Karpas-422 (cell line): ENCODE data around the gene SAV1. TPM values are rescaled to one million over a fixed set of nuclear protein-coding genes. Genes with fewer than 3 reads are reported as not detected.
"Not testable (repeated sequence)": the region's sequence is repeated elsewhere in the genome, so short reads cannot be mapped to it uniquely, and the experiment has no call there.

ENCODE experiments used
- DNase-seq: peaks from one replicate; pipeline ENCODE4 v3.0.0-alpha.2; 2015
- H2AFZ ChIP-seq: fragments of 200-600 bp; sonication (generic); 2 replicates; pipeline ENCODE4 v1.6.1; 2014; ENCODE audit warnings: antibody characterized with exemption, low read length, mixed read lengths
- H3K27ac ChIP-seq: fragments of 200-600 bp; sonication (generic); 2 replicates; pipeline ENCODE4 v1.5.1; 2014; ENCODE audit warnings: mild to moderate bottlenecking, low read length, moderate library complexity
- H3K27me3 ChIP-seq: fragments of 200-600 bp; sonication (generic); 2 replicates; pipeline ENCODE4 v1.6.1; 2014; ENCODE audit warnings: low read length, mixed read lengths
- H3K36me3 ChIP-seq: fragments of 200-600 bp; sonication (generic); 2 replicates; pipeline ENCODE4 v1.6.1; 2014; ENCODE audit warnings: low read length, mixed read lengths; ENCODE audit not compliant: insufficient read depth
- H3K4me1 ChIP-seq: fragments of 200-600 bp; sonication (generic); 2 replicates; pipeline ENCODE4 v1.6.1; 2014; ENCODE audit warnings: mild to moderate bottlenecking, low read length, mixed read lengths
- H3K4me2 ChIP-seq: fragments of 200-600 bp; sonication (generic); 2 replicates; pipeline ENCODE4 v1.6.1; 2014; ENCODE audit warnings: low read length, low read depth, mild to moderate bottlenecking; ENCODE audit not compliant: poor library complexity, severe bottlenecking
- H3K4me3 ChIP-seq: fragments of 200-600 bp; sonication (generic); 2 replicates; pipeline ENCODE4 v1.5.1; 2014; ENCODE audit warnings: mild to moderate bottlenecking, antibody characterized with exemption, low read length, mixed read lengths
- H3K79me2 ChIP-seq: fragments of 200-600 bp; sonication (generic); 2 replicates; pipeline ENCODE4 v1.6.1; 2014; ENCODE audit warnings: mild to moderate bottlenecking, low read length, mixed read lengths
- H3K9ac ChIP-seq: fragments of 200-600 bp; sonication (generic); 2 replicates; pipeline ENCODE4 v1.6.0; 2014; ENCODE audit warnings: low read length
- H3K9me2 ChIP-seq: fragments of 200-600 bp; sonication (generic), shearing (Covaris generic); replicated peaks from 2 replicates; pipeline ENCODE4 v1.6.0; 2014; ENCODE audit warnings: mild to moderate bottlenecking, low read length, moderate library complexity; ENCODE audit not compliant: insufficient read depth
- H3K9me3 ChIP-seq: fragments of 300-700, 200-600 bp; sonication (generic); 2 replicates; pipeline ENCODE4 v1.6.1; 2014; ENCODE audit warnings: low read length, mixed read lengths
- H4K20me1 ChIP-seq: fragments of 200-600 bp; sonication (generic); 2 replicates; pipeline ENCODE4 v1.6.1; 2014; ENCODE audit warnings: mild to moderate bottlenecking, antibody characterized with exemption, low read length, low read depth; ENCODE audit not compliant: insufficient read depth
- total RNA-seq: library from RNA; depleted of rRNA; stranded (reverse); fragments of >200 nt; shearing (Covaris generic); gene quantifications from 2 replicates; pipeline ENCODE4 v1.2.3, GENCODE V29; 2014; ENCODE audit warnings: low replicate concordance; rRNA removed

Gene SAV1
- 14.7 and 22.0 TPM in 2 replicates for total RNA-seq

- peak; percentile 85 for DNase-seq
- H3K4me1 ChIP-seq = peaks cover 31% of the 10 kb centered on the region
- no peaks in the 10 kb centered on the region for H3K9me2 ChIP-seq
- H3K9ac ChIP-seq = peak within 1 kb of the TSS; percentile 76
- no peak within 1 kb of the TSS for H3K27ac ChIP-seq
- H3K27me3 ChIP-seq = no peaks in the 10 kb centered on the region
- peaks cover 6% of the 10 kb centered on the region; the same call in 1 of the 2 replicates for H3K36me3 ChIP-seq
- H3K4me2 ChIP-seq = peak within 1 kb of the TSS; percentile 91
- H3K4me3 ChIP-seq = peak within 1 kb of the TSS; percentile 75
- peaks cover 22% of the 10 kb centered on the region for H3K79me2 ChIP-seq
- no peaks in the 10 kb centered on the region for H4K20me1 ChIP-seq
- H3K9me3 ChIP-seq = no peaks in the 10 kb centered on the region
- H2AFZ ChIP-seq = peak within 1 kb of the TSS; percentile 98
Observed at GRCh38 chr14:50667996-50668825, at the start of gene SAV1. Gene SAV1 (minus strand): TSS chr14:50668306. CDS start chr14:50667967, 339 bp downstream.

GRCh38 chr14:50717811-50718210, 49.7 kb upstream of the SAV1 start:
- Histone ChIP-seq H4K20me1 (no peaks in the 10 kb centered on the region), H3K4me2 (no peak overlapping the region), H3K9ac (no peak overlapping the region), H3K27ac (no peak overlapping the region), H3K4me1 (no peaks in the 10 kb centered on the region), H3K9me2 (no peaks in the 10 kb centered on the region), H3K36me3 (peaks cover 6% of the 10 kb centered on the region; the same call in 1 of the 2 replicates), H3K4me3 (no peak overlapping the region), H3K79me2 (no peaks in the 10 kb centered on the region), H3K27me3 (no peaks in the 10 kb centered on the region), H3K9me3 (no peaks in the 10 kb centered on the region), H2AFZ (no peak overlapping the region)
- DNase-seq = no peak

GRCh38 chr14:50714450-50715073, 46.5 kb upstream of the SAV1 start:
- Histone ChIP-seq H3K9me3 (no peaks in the 10 kb centered on the region), H3K36me3 (no peaks in the 10 kb centered on the region), H3K27me3 (no peaks in the 10 kb centered on the region), H3K79me2 (no peaks in the 10 kb centered on the region), H3K9ac (no peak overlapping the region), H2AFZ (no peak overlapping the region), H3K4me3 (no peak overlapping the region), H3K4me1 (no peaks in the 10 kb centered on the region), H4K20me1 (no peaks in the 10 kb centered on the region), H3K27ac (no peak overlapping the region), H3K4me2 (no peak overlapping the region), H3K9me2 (no peaks in the 10 kb centered on the region)
- peak; percentile 80 for DNase-seq

DNA sequence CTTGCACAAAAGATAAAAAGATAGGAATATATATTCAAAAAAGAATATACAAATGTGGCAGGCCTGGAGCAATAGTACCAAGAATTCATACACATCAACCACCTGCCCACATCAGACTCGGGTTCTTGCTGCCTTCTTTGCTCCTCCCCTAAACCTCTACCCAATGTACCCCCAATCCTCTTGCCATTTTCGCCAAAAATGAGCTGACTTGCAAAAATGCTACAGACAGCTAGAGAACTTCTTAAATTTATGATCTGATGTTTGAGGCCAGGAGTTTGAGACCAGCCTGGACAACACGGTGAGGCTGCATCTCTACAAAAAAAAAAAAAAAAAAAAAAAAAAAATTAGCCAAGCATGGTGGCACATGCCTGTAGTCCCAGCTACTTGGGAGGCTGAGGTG, 42.9 kb upstream of the SAV1 start:
- no peak overlapping the region for H3K4me3 ChIP-seq
- H3K9me3 ChIP-seq = no peaks in the 10 kb centered on the region
- H3K4me2 ChIP-seq = no peak overlapping the region
- H3K9me2 ChIP-seq = no peaks in the 10 kb centered on the region
- H3K9ac ChIP-seq = no peak overlapping the region
- H3K27me3 ChIP-seq = no peaks in the 10 kb centered on the region
- no peak overlapping the region for H2AFZ ChIP-seq
- DNase-seq = no peak
- no peaks in the 10 kb centered on the region for H3K36me3 ChIP-seq
- no peaks in the 10 kb centered on the region for H4K20me1 ChIP-seq
- no peaks in the 10 kb centered on the region for H3K4me1 ChIP-seq
- no peak overlapping the region for H3K27ac ChIP-seq
- no peaks in the 10 kb centered on the region for H3K79me2 ChIP-seq

GRCh38 chr14:50705026-50705593, 37.0 kb upstream of the SAV1 start:
- no peaks in the 10 kb centered on the region for H3K9me2 ChIP-seq
- no peaks in the 10 kb centered on the region for H4K20me1 ChIP-seq
- no peak for DNase-seq
- H3K79me2 ChIP-seq = no peaks in the 10 kb centered on the region
- no peak overlapping the region for H3K4me2 ChIP-seq
- no peaks in the 10 kb centered on the region for H3K36me3 ChIP-seq
- no peak overlapping the region for H3K4me3 ChIP-seq
- H2AFZ ChIP-seq = no peak overlapping the region
- no peaks in the 10 kb centered on the region for H3K4me1 ChIP-seq
- no peak overlapping the region for H3K9ac ChIP-seq
- H3K27ac ChIP-seq = no peak overlapping the region
- H3K27me3 ChIP-seq = no peaks in the 10 kb centered on the region
- no peaks in the 10 kb centered on the region for H3K9me3 ChIP-seq

- no peak overlapping the region for H2AFZ ChIP-seq
- DNase-seq = no peak
- no peak overlapping the region for H3K27ac ChIP-seq
- no peak overlapping the region for H3K4me3 ChIP-seq
- no peak overlapping the region for H3K4me2 ChIP-seq
- no peak overlapping the region for H3K9ac ChIP-seq
- no peaks in the 10 kb centered on the region for H3K36me3 ChIP-seq
- no peaks in the 10 kb centered on the region for H3K9me2 ChIP-seq
- H3K79me2 ChIP-seq = no peaks in the 10 kb centered on the region
- H3K9me3 ChIP-seq = no peaks in the 10 kb centered on the region
- no peaks in the 10 kb centered on the region for H3K27me3 ChIP-seq
- no peaks in the 10 kb centered on the region for H4K20me1 ChIP-seq
- H3K4me1 ChIP-seq = no peaks in the 10 kb centered on the region
Observed at GRCh38 chr14:50704454-50705010, 36.4 kb upstream of the SAV1 start.

DNA sequence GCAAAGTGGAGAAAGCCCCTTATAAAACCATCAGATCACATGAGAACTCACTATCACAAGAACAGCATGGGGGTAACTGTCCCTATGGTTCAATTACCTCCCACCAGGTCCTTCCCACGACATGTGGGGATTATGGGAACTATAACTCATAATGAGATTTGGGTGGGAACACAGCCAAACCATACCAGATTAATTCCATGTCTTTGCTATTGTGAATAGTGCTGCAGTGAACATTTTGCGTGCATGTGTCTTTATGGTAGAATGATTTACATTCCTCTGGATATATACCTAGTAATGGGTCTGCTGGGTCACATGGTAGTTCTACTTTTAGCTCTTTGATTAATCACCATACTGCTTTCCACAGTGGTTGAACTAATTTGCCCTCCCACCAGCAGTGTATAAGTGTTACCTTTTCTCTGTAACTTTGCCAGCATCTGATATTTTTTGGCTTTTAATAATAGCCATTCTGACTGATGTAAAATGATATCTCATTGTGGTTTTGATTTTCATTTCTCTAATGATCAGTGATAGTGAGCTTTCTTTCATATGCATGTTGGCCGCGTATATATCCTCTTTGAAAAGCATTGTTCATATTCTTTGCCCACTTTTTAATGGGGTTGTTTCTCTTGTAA, 29.7 kb upstream of the SAV1 start:
- Histone ChIP-seq H3K27me3 (no peaks in the 10 kb centered on the region), H3K9me3 (no peaks in the 10 kb centered on the region), H3K4me2 (no peak overlapping the region), H3K4me3 (no peak overlapping the region), H3K4me1 (no peaks in the 10 kb centered on the region), H3K36me3 (no peaks in the 10 kb centered on the region), H3K9ac (no peak overlapping the region), H3K27ac (no peak overlapping the region), H4K20me1 (no peaks in the 10 kb centered on the region), H2AFZ (no peak overlapping the region), H3K79me2 (no peaks in the 10 kb centered on the region), H3K9me2 (no peaks in the 10 kb centered on the region)
- DNase-seq = no peak

GRCh38 chr14:50694260-50694659, 26.2 kb upstream of the SAV1 start:
- not testable (repeated sequence) for H3K4me3 ChIP-seq, H4K20me1 ChIP-seq, DNase-seq, H3K4me2 ChIP-seq, H2AFZ ChIP-seq, H3K4me1 ChIP-seq, H3K9me3 ChIP-seq, H3K27ac ChIP-seq, H3K79me2 ChIP-seq, H3K36me3 ChIP-seq, H3K9me2 ChIP-seq, H3K9ac ChIP-seq, H3K27me3 ChIP-seq
